Stimulated activated CD4-positive, alpha-beta T cell treated with anti-CD3 and anti-CD28 coated beads, Interleukin-12 subunit alpha, Interleukin-12 subunit beta, amount 100 ng/mL, for 24 hours (primary cell): ENCODE measurements around the gene KASH5.

Experiments
- DNase-seq, 2 experiments: peaks; one replicate each; pipeline ENCODE4 v3.0.0-alpha.2; 2020; ENCODE audit warnings: low read depth in 2 of 2

The KASH5 gene

DNA sequence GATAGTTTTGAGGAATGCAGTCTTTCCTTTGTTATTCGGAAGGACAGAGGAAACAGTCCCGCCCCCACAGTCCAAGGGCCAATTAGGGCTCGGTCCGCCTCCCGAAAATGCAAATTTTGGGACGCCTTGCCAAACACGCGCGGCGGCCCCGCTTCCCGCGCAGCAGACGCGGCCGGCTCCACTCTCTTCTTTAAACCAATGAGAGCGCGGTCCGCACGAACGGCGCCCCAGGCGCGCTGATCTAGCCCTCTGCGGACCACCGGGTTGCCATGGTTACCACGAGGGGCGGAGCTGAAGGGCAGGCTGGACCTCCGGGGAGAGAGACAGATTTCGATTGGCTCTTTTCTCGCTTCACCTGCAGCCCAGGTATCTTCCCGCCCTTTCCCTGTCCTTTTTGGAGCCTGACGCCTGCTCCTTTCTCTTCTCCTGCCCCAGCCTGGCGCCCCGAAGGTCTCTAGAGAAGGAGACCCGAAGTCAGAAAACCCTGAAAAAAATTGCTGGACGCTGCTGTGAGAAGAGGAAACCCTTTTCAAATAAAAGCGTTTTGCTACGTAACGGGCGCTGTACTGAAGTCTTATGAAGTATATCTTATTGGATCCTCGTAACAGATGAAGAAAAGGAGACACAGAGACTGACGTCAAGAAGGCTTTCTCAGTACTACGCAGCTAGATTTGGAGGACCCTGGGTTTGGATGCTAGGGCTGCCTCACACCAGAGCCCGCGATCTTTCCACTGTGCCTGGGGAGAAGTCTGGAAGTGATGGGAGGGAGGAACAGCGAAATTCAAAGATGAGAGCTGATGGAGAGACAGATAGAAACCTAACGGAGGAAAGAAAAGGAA is 33.2 kb downstream of the KASH5 start:
- DNase-seq, result no peak

DNA sequence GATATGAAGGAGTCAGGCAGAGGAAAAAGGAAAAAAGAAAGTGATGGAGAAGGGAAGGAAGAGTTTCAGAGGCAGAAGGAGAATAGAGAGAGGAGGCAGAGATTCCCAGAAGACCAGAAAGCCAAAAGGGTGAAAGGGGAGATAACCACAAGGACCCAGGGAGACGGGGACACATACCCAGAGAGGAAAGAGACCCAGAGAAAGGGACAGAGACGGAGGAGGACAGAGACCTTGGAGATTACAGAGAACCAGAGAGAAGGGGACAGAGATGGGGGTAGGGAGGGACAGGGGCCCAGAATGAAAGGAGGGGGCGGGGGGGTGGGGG is 33.8 kb downstream of the KASH5 start:
- DNase-seq, result no peak

- DNase-seq, result no peak
Measured at GRCh38 chr19:49422407-49423070, 34.5 kb downstream of the KASH5 start.

DNA sequence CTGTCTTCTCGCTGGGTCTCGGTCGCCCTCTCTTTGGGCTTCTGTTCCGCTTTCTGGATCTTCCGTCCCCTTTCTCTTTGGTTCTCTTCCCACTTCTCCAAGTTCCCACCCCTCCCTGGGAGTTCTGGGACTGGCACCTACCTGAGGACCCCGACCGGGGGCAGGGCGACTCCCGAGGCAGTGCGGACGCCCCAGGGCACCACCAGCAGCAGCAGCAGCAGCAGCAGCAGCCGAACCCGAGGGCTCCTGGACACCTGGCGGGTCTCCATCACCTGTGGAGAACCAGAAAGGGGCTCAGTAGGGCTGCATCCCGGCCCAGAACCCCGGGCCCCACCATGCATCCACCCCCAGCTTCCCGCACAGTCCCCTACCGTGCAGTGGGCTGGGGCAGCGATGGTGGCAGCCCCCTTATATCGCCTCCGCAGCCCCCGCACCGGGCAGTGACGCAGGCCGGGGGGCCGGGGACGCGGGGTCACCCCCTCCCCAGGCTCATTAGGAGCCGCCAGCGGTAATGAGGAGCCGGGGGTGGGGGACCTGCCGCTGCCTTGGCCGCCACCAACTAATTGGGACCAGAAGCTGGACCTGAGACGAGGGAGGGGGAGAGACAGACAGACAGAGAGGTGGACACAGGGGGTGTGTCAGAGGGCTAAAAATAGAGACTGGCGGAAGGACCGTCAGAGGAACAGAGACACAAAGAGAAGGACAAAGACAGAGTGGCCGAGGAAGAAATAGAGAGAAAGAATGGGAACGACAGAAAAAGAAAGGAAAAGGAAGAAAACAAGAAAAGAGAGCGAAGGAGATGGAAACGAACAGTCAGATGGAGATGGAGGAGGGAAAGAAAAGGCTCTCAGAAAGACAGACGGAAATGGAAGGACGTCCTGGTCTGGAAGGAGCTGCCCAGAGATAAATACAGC is 35.3 kb downstream of the KASH5 start, which contains the start of gene PTH2:
Gene PTH2, minus strand, starts transcription at position 371 of the 914 bp plus-strand sequence. Its CDS starts 102 bp downstream, at position 269.
- no peak for DNase-seq

DNA sequence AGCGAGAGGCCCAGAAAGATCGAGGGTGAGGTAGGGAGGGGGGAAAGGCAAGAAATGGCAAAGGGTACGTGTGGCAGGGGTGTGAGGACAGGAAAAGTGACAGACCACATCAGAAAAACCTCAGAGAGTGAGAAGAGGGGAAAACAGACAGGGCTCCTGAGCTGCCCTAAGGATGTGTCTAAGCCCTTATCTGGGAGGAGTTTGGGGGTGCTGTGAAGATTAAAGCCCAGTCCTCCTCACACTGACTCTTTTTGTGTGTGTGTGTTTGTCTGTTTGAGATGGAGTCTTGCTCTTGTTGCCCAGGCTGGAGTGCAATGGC is 35.9 kb downstream of the KASH5 start:
- DNase-seq, result no peak

DNA sequence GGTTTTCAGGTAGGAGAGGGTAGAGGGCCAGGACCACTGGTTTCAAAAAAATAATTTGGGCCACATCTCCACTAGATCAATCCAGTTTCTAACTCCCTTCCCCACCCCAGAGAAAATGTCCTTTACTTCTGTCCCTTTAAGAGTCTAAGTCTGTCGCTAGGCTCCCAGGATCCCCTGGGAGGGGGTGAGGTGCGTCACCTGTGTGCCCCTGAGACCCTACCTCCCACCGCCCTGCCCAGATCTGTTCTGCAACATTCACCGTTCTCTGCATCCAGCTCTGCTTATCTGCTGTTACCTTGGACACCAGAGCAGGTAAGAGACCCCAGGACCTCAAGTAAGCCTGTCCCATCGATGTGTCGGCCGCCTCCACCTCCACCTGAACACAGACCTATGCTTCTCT is 37.1 kb downstream of the KASH5 start, which contains the start of gene GFY:
Gene GFY, plus strand, starts transcription at position 211 of the 400 bp plus-strand sequence. CDS start 1,043 bp downstream, outside the sequence.
- DNase-seq, result no peak

GRCh38 chr19:49425922-49426592 is 38.0 kb downstream of the KASH5 start:
- DNase-seq, result no peak

GRCh38 chr19:49427339-49427738 is 39.3 kb downstream of the KASH5 start:
- DNase-seq, result no peak

- no peak for DNase-seq
Measured at GRCh38 chr19:49427855-49428546, 40.0 kb downstream of the KASH5 start.

DNA sequence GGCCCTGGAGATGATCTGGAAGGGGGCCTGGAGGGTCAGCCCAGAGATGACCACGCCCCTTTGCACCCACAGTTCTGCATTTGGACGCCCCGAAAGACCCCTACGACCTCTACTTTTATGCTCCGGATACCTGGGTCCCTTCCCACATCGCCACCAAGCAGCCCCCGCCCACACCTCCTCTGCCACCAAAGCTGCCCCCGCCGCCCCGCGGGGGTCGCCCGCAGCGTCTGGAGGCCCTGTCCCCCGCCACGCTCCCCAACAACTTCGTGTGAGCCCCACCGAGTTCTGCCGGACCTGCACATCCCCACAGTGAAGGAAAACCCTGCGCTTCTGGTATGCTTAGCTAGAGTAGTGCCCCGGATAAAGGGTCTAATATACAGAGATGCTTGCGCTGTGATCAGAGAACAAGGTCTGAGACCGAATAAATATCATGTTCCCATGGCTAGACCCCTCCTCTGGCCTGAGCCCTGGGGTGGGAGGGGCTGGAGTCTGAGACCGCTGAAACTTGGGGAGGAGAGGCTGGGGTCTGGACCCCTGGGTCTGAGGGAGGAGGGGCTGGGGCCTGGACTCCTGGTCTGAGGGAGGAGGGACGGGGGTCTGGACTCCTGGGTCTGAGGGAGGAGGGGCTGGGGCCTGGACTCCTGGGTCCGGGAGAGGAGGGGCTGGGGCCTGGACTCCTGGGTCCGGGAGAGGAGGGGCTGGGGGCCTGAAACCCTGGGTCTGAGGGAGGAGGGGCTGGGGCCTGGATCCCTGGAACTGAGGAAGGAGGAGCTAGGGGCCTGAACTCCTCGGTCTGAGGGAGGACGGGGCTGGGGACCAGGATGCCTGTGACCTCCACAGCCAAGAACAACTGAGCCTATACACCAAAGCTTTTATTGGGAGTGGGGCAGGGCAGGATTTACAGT is 40.8 kb downstream of the KASH5 start:
- no peak for DNase-seq

DNA sequence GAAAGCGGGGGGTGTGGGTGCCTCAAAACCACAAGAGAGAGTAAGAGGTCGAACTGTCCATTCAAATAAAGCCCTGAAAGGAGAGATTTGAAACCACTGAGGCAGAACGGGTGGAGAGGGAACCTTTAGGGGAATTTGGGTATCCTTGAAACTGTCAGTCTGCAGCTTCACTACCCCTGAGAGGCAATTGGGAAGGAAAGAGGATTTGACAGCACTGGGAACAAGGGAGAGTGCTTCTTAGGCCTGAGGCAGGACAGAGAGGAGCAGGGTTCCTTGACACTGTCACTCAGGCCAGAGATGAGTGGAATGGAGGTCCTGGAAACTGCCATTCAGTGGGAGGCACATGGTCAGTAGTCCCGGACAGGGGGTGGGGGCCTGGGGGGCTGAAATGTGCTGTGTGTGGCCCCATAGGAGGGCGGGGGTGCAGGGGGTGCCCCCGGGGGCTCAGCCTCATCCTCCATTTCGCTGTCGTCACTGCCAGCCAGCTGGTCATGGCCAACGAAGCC is 42.2 kb downstream of the KASH5 start:
- DNase-seq, result no peak

GRCh38 chr19:49430678-49431329 is 42.8 kb downstream of the KASH5 start:
- no peak for DNase-seq

DNA sequence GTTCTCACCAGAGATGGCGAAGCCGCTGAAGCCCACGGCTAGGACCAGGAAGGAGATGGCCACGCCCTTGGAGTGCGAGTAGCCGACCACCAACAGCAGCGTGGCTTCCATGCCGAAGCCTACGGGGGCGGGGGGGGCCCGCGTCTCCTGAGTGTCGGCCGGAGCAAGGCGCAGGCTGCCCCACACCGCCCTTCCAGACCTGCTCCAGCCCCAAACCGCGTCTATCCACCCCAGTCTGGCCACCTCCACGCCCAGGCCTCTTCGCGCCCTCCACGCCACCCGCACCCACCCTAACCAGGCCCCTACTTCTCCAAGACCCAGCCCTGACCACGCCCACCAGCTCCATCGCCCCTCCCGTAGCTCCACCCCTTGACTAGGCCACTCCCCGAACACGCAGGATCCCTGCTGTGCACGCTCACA is 43.3 kb downstream of the KASH5 start:
- DNase-seq, result no peak

DNA sequence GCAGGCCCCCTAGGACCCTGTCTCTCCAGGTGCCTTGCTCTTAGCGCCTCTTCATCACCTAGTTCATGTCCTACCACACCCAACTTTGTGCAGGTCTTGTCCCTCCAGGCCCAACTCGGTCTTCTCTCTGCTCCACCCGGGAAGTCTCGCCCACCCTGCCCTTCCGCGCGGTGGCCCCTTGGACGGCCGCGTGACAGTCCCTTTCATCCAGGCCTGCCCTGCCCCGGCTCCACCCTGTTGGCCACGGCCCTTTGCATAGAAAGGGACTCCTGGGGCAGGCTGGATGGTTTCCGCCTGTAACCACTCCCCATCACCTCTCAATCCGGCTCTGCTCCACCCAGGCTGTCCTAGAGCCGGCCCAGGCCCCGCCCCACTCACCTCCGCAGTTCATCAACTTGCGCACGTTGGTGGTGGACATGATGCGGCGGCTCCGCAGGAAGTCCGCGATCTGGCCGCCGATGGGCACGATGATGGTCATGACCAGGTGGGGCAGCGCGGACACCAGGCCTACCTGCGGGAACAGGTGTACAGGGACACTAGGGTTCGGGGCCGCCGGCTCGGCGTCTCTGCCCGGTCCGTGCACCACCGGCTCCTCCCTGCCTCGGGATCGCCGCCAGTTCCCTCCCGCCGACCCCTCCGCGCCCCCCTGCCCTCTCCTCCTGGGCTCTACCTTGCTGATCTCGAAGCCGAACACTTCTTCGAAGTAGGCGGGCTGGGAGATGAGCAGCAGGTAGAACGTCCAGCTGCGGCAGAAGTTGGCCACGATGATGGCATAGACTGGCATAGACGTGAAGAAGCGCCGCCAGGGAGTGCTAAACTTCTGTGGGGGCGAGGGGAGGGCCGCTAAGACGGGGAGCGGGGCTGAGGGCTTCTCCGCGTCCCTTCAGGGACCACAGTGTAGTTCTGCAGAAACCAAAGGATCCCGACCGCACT is 44.4 kb downstream of the KASH5 start:
- DNase-seq, result no peak

DNA sequence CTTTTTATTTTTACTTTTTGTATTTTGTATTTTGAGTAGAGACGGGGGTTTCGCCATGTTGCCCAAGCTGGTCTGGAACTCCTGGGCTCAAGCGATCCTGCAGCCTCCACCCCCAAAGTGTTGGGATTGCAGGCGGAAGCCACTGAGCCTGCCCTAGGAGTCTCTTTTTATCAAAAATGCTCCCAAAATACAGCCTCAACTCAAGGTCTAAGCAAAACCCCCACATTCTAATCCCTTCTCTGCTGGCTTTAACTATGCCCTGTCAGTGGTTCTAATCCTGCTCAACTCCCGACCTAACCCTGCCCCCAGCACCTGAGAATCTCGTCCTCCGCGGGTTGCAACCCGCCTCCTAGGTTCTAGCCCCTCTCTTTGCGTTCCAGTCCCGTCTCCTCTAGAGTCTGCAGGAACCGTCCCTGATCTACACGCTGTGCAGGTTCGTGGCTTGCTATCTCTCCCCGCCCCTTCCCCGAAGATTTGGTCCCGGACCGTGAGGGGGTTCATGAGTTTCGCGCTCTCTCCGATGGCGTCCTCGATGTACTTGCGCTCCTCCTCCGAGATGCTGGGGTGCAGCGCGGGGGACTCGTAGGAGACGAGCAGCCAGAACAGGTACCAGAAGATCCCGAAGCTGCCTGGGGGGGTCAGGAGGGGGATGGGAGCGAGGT is 45.3 kb downstream of the KASH5 start:
- no peak for DNase-seq

GRCh38 chr19:49434907-49435583 is 47.0 kb downstream of the KASH5 start:
- DNase-seq, result no peak

- DNase-seq, result no peak
Measured at GRCh38 chr19:49435670-49436069, 47.6 kb downstream of the KASH5 start.
